IMR-90 (cell line): Measurements from ENCODE around the gene AKT3.

ENCODE experiments used
- CEBPB ChIP-seq: IDR thresholded peaks from 2 replicates; pipeline ENCODE4 v1.6.1; 2012; ENCODE audit warnings: low read depth, low read length, improper control_type of control experiment
- CTCF ChIP-seq: conservative IDR thresholded peaks from 2 replicates; pipeline ENCODE4 v1.5.1; 2012; ENCODE audit warnings: mild to moderate bottlenecking, low read depth, low read length, improper control_type of control experiment
- POLR2A ChIP-seq: IDR thresholded peaks from 2 replicates; pipeline ENCODE4 v1.6.1; 2012; ENCODE audit warnings: mild to moderate bottlenecking, low read depth, low read length
- RCOR1 ChIP-seq: IDR thresholded peaks from 2 replicates; pipeline ENCODE4 v1.6.1; 2012; ENCODE audit warnings: mild to moderate bottlenecking, low read length, improper control_type of control experiment; ENCODE audit not compliant: insufficient replicate concordance
- RFX5 ChIP-seq: IDR thresholded peaks from 2 replicates; pipeline ENCODE4 v1.8.0; 2012; ENCODE audit warnings: low read depth, mild to moderate bottlenecking, low read length, moderate library complexity

GRCh38 chr1:243440406-243440805, 409.6 kb downstream of the AKT3 start:
- no peak for TF ChIP-seq RFX5
- TF ChIP-seq CEBPB, result no peak
- TF ChIP-seq CTCF, result no peak
- no peak for TF ChIP-seq RCOR1
- TF ChIP-seq POLR2A, result no peak
